Erythroblast (primary cell): ENCODE data around the gene LHFPL2.

Experiments
- GATA1 ChIP-seq: IDR thresholded peaks from 2 replicates; pipeline ENCODE4 v1.6.1; 2011; ENCODE audit warnings: low read depth, mild to moderate bottlenecking, control low read depth, low read length, moderate library complexity
- POLR2A ChIP-seq: IDR thresholded peaks from 2 replicates; pipeline ENCODE4 v1.6.1; 2011; ENCODE audit warnings: mild to moderate bottlenecking, low read length

DNA sequence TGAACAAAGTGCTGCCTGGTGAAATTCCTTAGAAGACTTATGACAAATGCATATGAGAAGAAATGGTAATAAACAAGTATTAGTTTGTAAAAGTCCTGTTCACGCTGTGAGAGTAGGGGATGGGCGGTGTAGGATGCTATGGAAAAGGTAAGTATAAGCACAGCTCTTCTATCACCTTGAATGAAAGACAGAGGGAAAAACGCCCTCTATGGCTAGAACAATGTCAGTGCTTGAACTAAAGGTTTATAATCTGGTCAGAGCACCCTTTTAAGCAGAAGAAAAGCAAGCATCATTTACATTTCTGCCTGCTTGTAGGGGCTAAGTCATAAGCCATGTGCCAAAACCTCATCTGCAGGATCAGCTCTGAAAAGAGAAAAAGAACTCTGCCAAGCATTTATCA, 115.2 kb downstream of the LHFPL2 start:
- TF ChIP-seq POLR2A (no peak), GATA1 (no peak)
